GM18858 (cell line): ENCODE data around the gene LRRC4C.

ENCODE experiments used
- ATAC-seq: cut with Tn5 transposase; IDR thresholded peaks from one replicate; pipeline ENCODE4 v1.9.1; 2021; ENCODE audit not compliant: unreplicated experiment

Gene LRRC4C

GRCh38 chr11:40722179-40722795, 737.2 kb downstream of the LRRC4C start:
- ATAC-seq = no peak

GRCh38 chr11:40716344-40717130, 742.9 kb downstream of the LRRC4C start:
- ATAC-seq = no peak

- no peak for ATAC-seq
Measured at GRCh38 chr11:40713083-40713482, 746.4 kb downstream of the LRRC4C start.

GRCh38 chr11:40701027-40701426, 758.4 kb downstream of the LRRC4C start:
- no peak for ATAC-seq

- ATAC-seq = no peak
Measured at GRCh38 chr11:40689823-40690222, 769.6 kb downstream of the LRRC4C start.

GRCh38 chr11:40688369-40688768, 771.1 kb downstream of the LRRC4C start:
- ATAC-seq = no peak

- ATAC-seq = no peak
Measured at GRCh38 chr11:40686765-40687164, 772.7 kb downstream of the LRRC4C start.

GRCh38 chr11:40683010-40683409, 776.4 kb downstream of the LRRC4C start:
- no peak for ATAC-seq

- ATAC-seq = no peak
Measured at GRCh38 chr11:40679276-40679675, 780.2 kb downstream of the LRRC4C start.

GRCh38 chr11:40647295-40647694, 812.2 kb downstream of the LRRC4C start:
- ATAC-seq = no peak

- ATAC-seq = no peak
Measured at GRCh38 chr11:40642284-40642683, 817.2 kb downstream of the LRRC4C start.

GRCh38 chr11:40619654-40620053, 839.8 kb downstream of the LRRC4C start:
- ATAC-seq = no peak

- no peak for ATAC-seq
Measured at GRCh38 chr11:40606800-40607199, 852.7 kb downstream of the LRRC4C start.

GRCh38 chr11:40602866-40603552, 856.4 kb downstream of the LRRC4C start:
- ATAC-seq = no peak

GRCh38 chr11:40597546-40598113, 861.8 kb downstream of the LRRC4C start:
- no peak for ATAC-seq

- ATAC-seq = no peak
Measured at GRCh38 chr11:40573254-40573891, 886.1 kb downstream of the LRRC4C start.

- no peak for ATAC-seq
Measured at GRCh38 chr11:40569947-40570531, 889.4 kb downstream of the LRRC4C start.

GRCh38 chr11:40567392-40567791, 892.1 kb downstream of the LRRC4C start:
- no peak for ATAC-seq

- ATAC-seq = no peak
Measured at GRCh38 chr11:40544162-40544561, 915.3 kb downstream of the LRRC4C start.

- no peak for ATAC-seq
Measured at GRCh38 chr11:40542821-40543220, 916.6 kb downstream of the LRRC4C start.

- no peak for ATAC-seq
Measured at GRCh38 chr11:40537734-40538133, 921.7 kb downstream of the LRRC4C start.
